ENCODE measurements around the gene KHDC4.

The KHDC4 gene

DNA sequence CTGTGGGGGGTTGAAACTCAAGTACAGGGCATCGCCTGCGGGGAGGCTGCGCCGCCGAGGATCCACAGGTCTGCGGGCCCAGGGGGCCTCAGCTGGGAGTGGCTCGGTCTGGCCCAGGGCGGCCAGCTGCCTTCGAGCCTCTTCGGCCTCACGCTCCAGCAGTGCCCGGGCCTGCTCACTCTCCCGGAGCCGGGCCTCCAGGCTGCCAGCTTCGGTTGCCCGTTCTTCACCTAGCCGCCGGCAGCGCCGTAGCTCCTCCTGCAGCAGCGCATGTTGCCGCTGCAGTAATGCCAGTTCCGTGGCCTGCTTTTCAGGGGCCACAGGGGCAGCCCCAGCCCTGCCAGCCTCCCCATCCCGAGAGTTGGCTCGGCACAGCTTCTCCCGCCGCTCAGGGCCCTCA, 16.6 kb upstream of the KHDC4 start:
- no peak overlapping the region for H3K4me3 ChIP-seq (replicated peaks; ENCODE audit: low read depth, low read length)
- no peaks in the 10 kb centered on the region for H3K27me3 ChIP-seq (replicated peaks; ENCODE audit: control insufficient read depth, insufficient read depth, low read length)
- DNase-seq (ENCODE audit: extremely low read depth, insufficient read length): no peak
- H3K36me3 ChIP-seq (ENCODE audit: control insufficient read depth, insufficient read depth, low read length): peaks cover 50% of the 10 kb centered on the region
- TF ChIP-seq CTCF (IDR thresholded peaks at IDR 0.05; ENCODE audit: insufficient read depth, low read length, poor library complexity, severe bottlenecking): no peak

GRCh38 chr1:155947741-155948140, 13.5 kb upstream of the KHDC4 start:
- Histone ChIP-seq H3K36me3 (ENCODE audit: control insufficient read depth, insufficient read depth, low read length) (peaks cover 41% of the 10 kb centered on the region), H3K4me3 (replicated peaks; ENCODE audit: low read depth, low read length) (no peak overlapping the region), H3K27me3 (replicated peaks; ENCODE audit: control insufficient read depth, insufficient read depth, low read length) (no peaks in the 10 kb centered on the region)
- no peak for DNase-seq (ENCODE audit: extremely low read depth, insufficient read length)
- no peak for TF ChIP-seq CTCF (IDR thresholded peaks at IDR 0.05; ENCODE audit: insufficient read depth, low read length, poor library complexity, severe bottlenecking)

DNA sequence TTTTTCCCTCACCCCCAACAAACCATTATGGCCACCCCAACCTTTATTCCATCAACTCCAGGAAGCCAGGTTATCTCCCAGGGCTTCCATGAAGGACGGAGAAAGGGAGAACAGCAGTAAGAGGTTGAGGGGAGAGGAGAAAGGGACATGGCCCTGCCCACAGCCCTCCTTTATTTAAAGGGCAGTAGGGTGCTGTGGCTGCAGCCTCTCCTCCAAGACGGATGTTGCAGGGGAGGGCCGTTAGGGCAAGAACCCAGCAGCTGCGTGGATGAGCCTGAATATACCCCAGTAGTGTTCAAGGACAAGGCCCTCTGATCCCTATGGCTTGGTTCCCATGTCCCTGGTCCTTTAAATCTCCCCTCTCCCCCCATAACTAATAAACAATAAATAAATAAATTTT, 13.1 kb upstream of the KHDC4 start:
- peaks cover 37% of the 10 kb centered on the region for H3K36me3 ChIP-seq (ENCODE audit: control insufficient read depth, insufficient read depth, low read length)
- H3K27me3 ChIP-seq (replicated peaks; ENCODE audit: control insufficient read depth, insufficient read depth, low read length): no peaks in the 10 kb centered on the region
- TF ChIP-seq CTCF (IDR thresholded peaks at IDR 0.05; ENCODE audit: insufficient read depth, low read length, poor library complexity, severe bottlenecking): no peak
- H3K4me3 ChIP-seq (replicated peaks; ENCODE audit: low read depth, low read length): no peak overlapping the region
- no peak for DNase-seq (ENCODE audit: extremely low read depth, insufficient read length)

DNA sequence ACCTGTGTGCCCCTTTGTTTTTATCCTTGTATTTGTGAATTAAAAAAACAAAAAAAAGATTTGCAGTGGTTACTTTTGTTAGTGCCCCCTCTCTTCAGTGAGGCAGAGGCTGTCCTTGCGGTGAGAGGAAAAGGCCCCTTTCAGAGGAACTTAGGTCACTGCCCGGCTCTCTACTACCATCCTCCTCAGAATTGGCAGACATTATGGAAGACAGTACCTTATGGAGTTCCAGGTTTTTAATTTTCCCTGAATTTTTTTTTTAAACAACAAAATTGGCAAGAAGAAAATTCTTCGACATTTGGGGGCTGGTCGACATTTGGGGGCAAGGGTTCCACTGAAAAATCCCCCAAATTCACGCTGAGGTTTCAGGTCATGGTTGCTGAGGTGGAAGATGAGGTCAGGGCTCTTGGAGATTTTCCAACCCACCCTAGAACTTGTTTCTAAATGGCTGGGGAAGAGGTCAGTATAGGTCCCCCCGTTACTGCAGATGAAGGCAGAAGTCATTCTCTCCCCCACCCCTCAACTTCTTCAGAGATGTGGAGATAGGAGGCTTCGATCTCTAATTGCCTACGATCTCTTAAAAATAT, 12.5 kb upstream of the KHDC4 start:
- peaks cover 31% of the 10 kb centered on the region for H3K36me3 ChIP-seq (ENCODE audit: control insufficient read depth, insufficient read depth, low read length)

GRCh38 chr1:155944444-155944799, 10.2 kb upstream of the KHDC4 start:
- H3K36me3 ChIP-seq (ENCODE audit: control insufficient read depth, insufficient read depth, low read length): peaks cover 13% of the 10 kb centered on the region
- TF ChIP-seq CTCF (IDR thresholded peaks at IDR 0.05; ENCODE audit: insufficient read depth, low read length, poor library complexity, severe bottlenecking): no peak
- no peak for DNase-seq (ENCODE audit: extremely low read depth, insufficient read length)
- H3K27me3 ChIP-seq (replicated peaks; ENCODE audit: control insufficient read depth, insufficient read depth, low read length): no peaks in the 10 kb centered on the region
- H3K4me3 ChIP-seq (replicated peaks; ENCODE audit: low read depth, low read length): no peak overlapping the region

More for the DNA sequence above, 12.5 kb upstream of the KHDC4 start:
- DNase-seq (ENCODE audit: extremely low read depth, insufficient read length): no peak
- TF ChIP-seq CTCF (IDR thresholded peaks at IDR 0.05; ENCODE audit: insufficient read depth, low read length, poor library complexity, severe bottlenecking): no peak
- H3K4me3 ChIP-seq (replicated peaks; ENCODE audit: low read depth, low read length): no peak overlapping the region; the same call in 1 of the 2 replicates
- no peaks in the 10 kb centered on the region for H3K27me3 ChIP-seq (replicated peaks; ENCODE audit: control insufficient read depth, insufficient read depth, low read length)

GRCh38 chr1:155942578-155943141, 8.4 kb upstream of the KHDC4 start:
- no peak for DNase-seq (ENCODE audit: extremely low read depth, insufficient read length)
- no peak overlapping the region for H3K4me3 ChIP-seq (replicated peaks; ENCODE audit: low read depth, low read length)
- no peak for TF ChIP-seq CTCF (IDR thresholded peaks at IDR 0.05; ENCODE audit: insufficient read depth, low read length, poor library complexity, severe bottlenecking)
- no peaks in the 10 kb centered on the region for H3K27me3 ChIP-seq (replicated peaks; ENCODE audit: control insufficient read depth, insufficient read depth, low read length)
- peaks cover 5% of the 10 kb centered on the region for H3K36me3 ChIP-seq (ENCODE audit: control insufficient read depth, insufficient read depth, low read length)
